AG04450 (cell line): ENCODE results near the gene USP3. TPM values are rescaled to one million over a fixed set of nuclear protein-coding genes. Genes with fewer than 3 reads are reported as not detected.

Source experiments
- CTCF ChIA-PET: fragments of 300-600, 350-600 bp; formaldehyde crosslinking; extraction: SDS; loops from one replicate; lab custom pipeline; 2022; ENCODE audit warnings: antibody characterized with exemption, inconsistent platforms; lab: Charles Lee
- POLR2A ChIA-PET: fragments of 350-600 bp; formaldehyde crosslinking; extraction: SDS; loops from one replicate; lab custom pipeline; 2021; ENCODE audit warnings: antibody characterized with exemption, inconsistent platforms; lab: Yijun Ruan, JAX
- DNase-seq: peaks from one replicate; pipeline ENCODE4 v3.0.0-alpha.2; 2011; ENCODE audit warnings: low read depth, low spot score
- H3K27ac ChIP-seq: one replicate; pipeline ENCODE4 v1.5.1; 2012; ENCODE audit warnings: low read depth, low read length, control low read depth
- H3K27me3 ChIP-seq: one replicate; pipeline ENCODE4 v1.6.0; 2012; ENCODE audit warnings: low read length; ENCODE audit not compliant: control insufficient read depth, insufficient read depth
- H3K4me3 ChIP-seq: 2 replicates; pipeline ENCODE4 v1.5.1; 2011; ENCODE audit warnings: mild to moderate bottlenecking, low read depth, low read length, control low read depth
- H3K9me3 ChIP-seq: 2 replicates; pipeline ENCODE4 v1.5.1; 2012; ENCODE audit warnings: low read length; ENCODE audit not compliant: control insufficient read depth, insufficient read depth
- CTCF ChIP-seq: IDR thresholded peaks from 2 replicates; pipeline ENCODE4 v1.5.1; 2011; ENCODE audit warnings: low read depth, low read length, control low read depth, inconsistent platforms
- polyA plus RNA-seq: library from polyadenylated mRNA; depleted of rRNA; stranded (reverse); fragments of >200 nt; gene quantifications from 2 replicates; pipeline ENCODE4 v1.2.3, GENCODE V29; 2011

Gene USP3
- polyA plus RNA-seq, 1 experiment, result 30.7 TPM

GRCh38 chr15:63551400-63551799 is 47.0 kb downstream of the USP3 start:
- H3K27ac ChIP-seq, result no peak overlapping the region
- no peak overlapping the region for H3K4me3 ChIP-seq
- ChIA-PET CTCF (interaction anchor here (2.2 kb wide), 1 partner anchor 46 kb away, joined by 4 read pairs; no protein-coding TSS in a partner anchor), POLR2A (no interaction called here)
- no peaks in the 10 kb centered on the region for H3K27me3 ChIP-seq
- no peaks in the 10 kb centered on the region for H3K9me3 ChIP-seq
- DNase-seq, result peak; percentile 34
- no peak for TF ChIP-seq CTCF

GRCh38 chr15:63553388-63553791 is 49.0 kb downstream of the USP3 start:
- peak; percentile 83 for DNase-seq
- H3K27ac ChIP-seq, result peak overlapping the region; percentile 77
- H3K27me3 ChIP-seq, result no peaks in the 10 kb centered on the region
- no peaks in the 10 kb centered on the region for H3K9me3 ChIP-seq
- ChIA-PET CTCF (interaction anchor here (0.9 to 1.5 kb wide), 4 partner anchors 17 to 86 kb away, joined by 4 to 9 read pairs (median 5); no protein-coding TSS in a partner anchor), POLR2A (interaction anchor here (0.5 to 1.7 kb wide), 4 partner anchors 34 to 500 kb away, joined by 3 to 4 read pairs (median 4); no protein-coding TSS in a partner anchor)
- no peak for TF ChIP-seq CTCF
- H3K4me3 ChIP-seq, result peak overlapping the region; percentile 26

- Histone ChIP-seq H3K27ac (no peak overlapping the region), H3K9me3 (no peaks in the 10 kb centered on the region), H3K4me3 (no peak overlapping the region), H3K27me3 (no peaks in the 10 kb centered on the region)
- no peak for DNase-seq
- TF ChIP-seq CTCF, result no peak
- ChIA-PET CTCF (interaction anchor here (0.6 to 1.2 kb wide), 2 partner anchors 9 to 49 kb away, joined by 3 to 4 read pairs; no protein-coding TSS in a partner anchor), POLR2A (interaction anchor here (1.7 kb wide), 1 partner anchor 49 kb away, joined by 4 read pairs; no protein-coding TSS in a partner anchor)
Measured at GRCh38 chr15:63554337-63554927, 50.0 kb downstream of the USP3 start.

GRCh38 chr15:63555507-63555906 is 51.1 kb downstream of the USP3 start:
- TF ChIP-seq CTCF, result no peak
- CTCF ChIA-PET, result no interaction called here
- Histone ChIP-seq H3K4me3 (no peak overlapping the region), H3K27me3 (no peaks in the 10 kb centered on the region), H3K27ac (no peak overlapping the region), H3K9me3 (no peaks in the 10 kb centered on the region)
- DNase-seq, result no peak
- POLR2A ChIA-PET, result no interaction called here

- Histone ChIP-seq H3K27ac (no peak overlapping the region), H3K4me3 (no peak overlapping the region), H3K9me3 (no peaks in the 10 kb centered on the region), H3K27me3 (no peaks in the 10 kb centered on the region)
- CTCF ChIA-PET, result no interaction called here
- TF ChIP-seq CTCF, result no peak
- POLR2A ChIA-PET, result no interaction called here
- no peak for DNase-seq
Measured at GRCh38 chr15:63556246-63556645, 51.9 kb downstream of the USP3 start.
